Measurements from ENCODE around the gene ICAM1. TPM values are rescaled to one million over a fixed set of nuclear protein-coding genes. Genes with fewer than 3 reads are reported as not detected.

Gene ICAM1
- total RNA-seq, 1 experiment from 2014 or later: 4.6 TPM

DNA sequence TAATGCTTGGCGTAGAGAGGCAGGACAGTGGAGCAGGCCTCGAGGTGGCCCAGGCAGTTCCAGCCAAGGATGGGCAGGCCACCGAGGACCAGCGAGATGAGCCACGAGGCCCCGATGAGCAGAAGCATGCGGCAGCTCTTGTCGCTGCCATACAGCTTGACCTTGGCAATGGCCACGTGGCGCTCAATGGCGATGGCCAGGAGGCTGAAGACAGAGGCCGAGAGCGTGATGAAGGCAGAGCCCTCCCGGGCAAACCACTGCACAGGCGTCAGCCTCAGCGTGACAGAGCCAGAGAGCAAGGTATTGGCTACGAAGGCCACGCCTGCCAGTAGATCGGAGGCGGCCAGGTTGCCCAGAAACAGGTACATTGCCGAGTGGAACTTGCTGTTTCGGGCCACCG lies 46.6 kb upstream of the ICAM1 start:
- Mint-ChIP-seq H3K27ac (ENCODE audit: low read depth, unreplicated experiment) (no peak overlapping the region), H3K36me3 (ENCODE audit: insufficient read depth, unreplicated experiment) (no peaks in the 10 kb centered on the region), H3K4me3 (ENCODE audit: unreplicated experiment) (no peak overlapping the region), H3K9me3 (ENCODE audit: unreplicated experiment) (no peaks in the 10 kb centered on the region), H3K27me3 (ENCODE audit: insufficient read depth, unreplicated experiment) (no peaks in the 10 kb centered on the region), H3K4me1 (ENCODE audit: insufficient read depth, unreplicated experiment) (no peaks in the 10 kb centered on the region)
- intact Hi-C loops (cut with micrococcal nuclease): no loop called here
- no TSS peak for BruUV-seq (replicated peaks)
- TF ChIP-seq, protein P1, sequence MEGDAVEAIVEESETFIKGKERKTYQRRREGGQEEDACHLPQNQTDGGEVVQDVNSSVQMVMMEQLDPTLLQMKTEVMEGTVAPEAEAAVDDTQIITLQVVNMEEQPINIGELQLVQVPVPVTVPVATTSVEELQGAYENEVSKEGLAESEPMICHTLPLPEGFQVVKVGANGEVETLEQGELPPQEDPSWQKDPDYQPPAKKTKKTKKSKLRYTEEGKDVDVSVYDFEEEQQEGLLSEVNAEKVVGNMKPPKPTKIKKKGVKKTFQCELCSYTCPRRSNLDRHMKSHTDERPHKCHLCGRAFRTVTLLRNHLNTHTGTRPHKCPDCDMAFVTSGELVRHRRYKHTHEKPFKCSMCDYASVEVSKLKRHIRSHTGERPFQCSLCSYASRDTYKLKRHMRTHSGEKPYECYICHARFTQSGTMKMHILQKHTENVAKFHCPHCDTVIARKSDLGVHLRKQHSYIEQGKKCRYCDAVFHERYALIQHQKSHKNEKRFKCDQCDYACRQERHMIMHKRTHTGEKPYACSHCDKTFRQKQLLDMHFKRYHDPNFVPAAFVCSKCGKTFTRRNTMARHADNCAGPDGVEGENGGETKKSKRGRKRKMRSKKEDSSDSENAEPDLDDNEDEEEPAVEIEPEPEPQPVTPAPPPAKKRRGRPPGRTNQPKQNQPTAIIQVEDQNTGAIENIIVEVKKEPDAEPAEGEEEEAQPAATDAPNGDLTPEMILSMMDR (IDR thresholded peaks at IDR 0.05; ENCODE audit: unreplicated experiment): no peak
- ChIA-PET CTCF (no interaction called here), POLR2A (no interaction called here)
- DNase-seq (ENCODE audit: unreplicated experiment): no peak

DNA sequence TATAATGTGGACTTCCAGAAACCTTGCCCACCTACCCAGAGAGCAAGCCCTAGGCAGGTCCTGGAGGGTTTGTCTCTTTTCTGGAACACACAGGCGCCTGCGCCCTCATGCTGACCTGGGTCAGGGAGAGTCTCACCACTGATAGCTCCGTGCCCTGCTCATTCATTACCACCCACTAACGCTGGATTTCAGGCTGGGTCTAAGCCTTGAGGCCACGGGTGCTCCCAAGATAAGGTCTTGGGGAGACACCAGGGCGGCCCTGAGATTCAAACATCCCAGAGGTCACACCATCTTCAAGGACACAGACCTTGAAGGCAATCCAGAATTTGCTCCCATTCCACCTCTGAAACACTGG lies 44.9 kb upstream of the ICAM1 start:
- no peaks in the 10 kb centered on the region for H3K9me3 Mint-ChIP-seq (ENCODE audit: unreplicated experiment)
- CTCF ChIA-PET: interaction anchor here (0.6 to 1.2 kb wide), 3 partner anchors 16 to 303 kb away, joined by 3 to 6 read pairs (median 5); no protein-coding TSS in a partner anchor
- TF ChIP-seq, protein P1 (IDR thresholded peaks at IDR 0.05; ENCODE audit: unreplicated experiment): no peak
- intact Hi-C loops (cut with micrococcal nuclease): no loop called here
- H3K27me3 Mint-ChIP-seq (ENCODE audit: insufficient read depth, unreplicated experiment): no peaks in the 10 kb centered on the region
- H3K4me3 Mint-ChIP-seq (ENCODE audit: unreplicated experiment): no peak overlapping the region
- POLR2A ChIA-PET: no interaction called here
- H3K36me3 Mint-ChIP-seq (ENCODE audit: insufficient read depth, unreplicated experiment): no peaks in the 10 kb centered on the region
- DNase-seq (ENCODE audit: unreplicated experiment): no peak
- no peak overlapping the region for H3K27ac Mint-ChIP-seq (ENCODE audit: low read depth, unreplicated experiment)
- no peaks in the 10 kb centered on the region for H3K4me1 Mint-ChIP-seq (ENCODE audit: insufficient read depth, unreplicated experiment)
- BruUV-seq (replicated peaks): no TSS peak

DNA sequence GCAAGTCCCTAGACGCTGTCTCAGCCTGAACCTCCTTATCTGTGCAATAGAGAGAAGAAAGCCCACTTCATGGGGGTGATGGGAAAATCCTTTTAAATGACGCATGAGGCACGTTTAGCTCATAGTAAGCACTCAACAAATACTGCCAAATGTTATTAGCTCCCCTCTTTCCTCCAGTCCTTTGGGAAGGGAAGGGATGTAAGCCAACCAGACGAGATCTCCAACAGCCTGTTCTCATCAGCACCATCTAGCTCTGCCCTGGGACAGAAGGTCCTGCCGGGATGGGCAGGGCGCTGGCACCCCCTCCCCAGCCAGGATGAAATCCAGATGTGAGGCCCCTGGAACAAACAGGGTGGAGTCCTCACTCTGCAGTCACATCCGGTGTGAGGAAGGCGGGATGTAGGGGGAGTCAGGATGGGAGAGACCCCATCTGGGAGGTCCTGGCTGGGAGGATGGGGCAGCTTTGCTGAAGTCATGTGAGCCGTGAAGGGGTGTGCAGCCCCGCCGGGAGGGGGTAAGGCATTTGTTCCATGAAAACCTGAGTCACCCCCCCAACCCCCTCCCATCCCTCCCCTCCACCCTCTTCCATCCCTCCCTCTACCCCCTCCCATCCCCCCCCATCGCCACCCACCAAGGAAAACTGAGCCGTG lies 44.4 kb upstream of the ICAM1 start:
- no peaks in the 10 kb centered on the region for H3K4me1 Mint-ChIP-seq (ENCODE audit: insufficient read depth, unreplicated experiment)
- intact Hi-C loops (cut with micrococcal nuclease): no loop called here
- DNase-seq (ENCODE audit: unreplicated experiment): no peak
- no peaks in the 10 kb centered on the region for H3K9me3 Mint-ChIP-seq (ENCODE audit: unreplicated experiment)
- CTCF ChIA-PET: interaction anchor here (0.6 to 1.2 kb wide), 4 partner anchors 16 to 303 kb away, joined by 3 to 6 read pairs (median 4); no protein-coding TSS in a partner anchor
- H3K27me3 Mint-ChIP-seq (ENCODE audit: insufficient read depth, unreplicated experiment): no peaks in the 10 kb centered on the region
- no peak overlapping the region for H3K27ac Mint-ChIP-seq (ENCODE audit: low read depth, unreplicated experiment)
- peaks cover 2% of the 10 kb centered on the region for H3K36me3 Mint-ChIP-seq (ENCODE audit: insufficient read depth, unreplicated experiment)
- TF ChIP-seq, protein P1 (IDR thresholded peaks at IDR 0.05; ENCODE audit: unreplicated experiment): no peak
- POLR2A ChIA-PET: no interaction called here
- BruUV-seq (replicated peaks): no TSS peak
- H3K4me3 Mint-ChIP-seq (ENCODE audit: unreplicated experiment): no peak overlapping the region

DNA sequence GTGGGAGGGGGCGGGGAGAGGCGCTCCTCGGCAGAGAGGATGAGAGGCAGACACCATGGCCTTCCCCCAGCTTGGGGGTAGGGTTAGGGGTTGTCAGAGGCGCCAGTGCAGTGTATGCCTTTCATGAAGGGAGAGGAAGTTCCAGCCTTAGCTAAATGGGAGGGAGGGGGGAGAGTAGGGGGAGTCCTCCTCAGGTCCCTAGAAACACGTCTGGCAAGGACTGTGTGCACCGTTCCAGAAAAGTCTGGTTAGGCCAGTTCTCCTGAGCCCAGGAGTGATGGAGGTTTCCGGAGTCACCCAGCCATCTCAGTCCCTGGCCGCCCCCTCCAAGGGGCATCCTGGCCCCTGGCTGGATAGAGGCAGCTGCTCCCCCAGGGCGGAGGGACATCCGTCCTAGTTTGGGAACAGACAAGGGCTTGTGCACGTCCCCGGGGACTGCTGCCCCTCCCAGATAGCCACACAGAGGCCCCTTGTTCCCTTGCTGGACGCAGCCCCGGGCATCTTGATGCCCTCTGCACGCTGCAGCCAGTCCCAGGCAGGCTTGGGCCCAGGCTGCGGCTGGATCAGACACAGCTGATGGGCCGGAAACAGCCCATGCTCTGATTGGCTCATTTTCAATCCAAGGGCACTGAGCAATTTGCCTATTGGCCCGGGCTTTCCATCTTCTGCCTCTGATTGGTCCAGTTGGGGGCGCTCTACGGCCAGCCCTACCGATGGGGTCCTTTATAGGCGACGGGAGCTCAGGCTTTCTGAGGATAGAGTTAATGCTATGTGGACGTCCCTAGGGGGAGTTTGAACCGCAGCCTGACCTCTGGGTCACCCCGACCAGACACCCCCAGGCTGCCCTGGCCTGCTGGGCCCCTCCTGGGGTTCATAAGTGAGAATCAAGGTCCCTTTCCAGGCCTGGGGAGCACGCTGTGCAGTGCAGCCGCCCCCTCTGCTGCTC lies 43.6 kb upstream of the ICAM1 start:
- Mint-ChIP-seq H3K27ac (ENCODE audit: low read depth, unreplicated experiment) (no peak overlapping the region), H3K27me3 (ENCODE audit: insufficient read depth, unreplicated experiment) (no peaks in the 10 kb centered on the region), H3K4me1 (ENCODE audit: insufficient read depth, unreplicated experiment) (no peaks in the 10 kb centered on the region), H3K4me3 (ENCODE audit: unreplicated experiment) (no peak overlapping the region), H3K9me3 (ENCODE audit: unreplicated experiment) (no peaks in the 10 kb centered on the region), H3K36me3 (ENCODE audit: insufficient read depth, unreplicated experiment) (peaks cover 6% of the 10 kb centered on the region)
- TF ChIP-seq, protein P1 (IDR thresholded peaks at IDR 0.05; ENCODE audit: unreplicated experiment): no peak
- DNase-seq (ENCODE audit: unreplicated experiment): no peak
- ChIA-PET POLR2A (interaction anchor here (0.6 kb wide), 1 partner anchor 16 kb away, joined by 3 read pairs; no protein-coding TSS in a partner anchor), CTCF (interaction anchor here (0.6 to 1.8 kb wide), 6 partner anchors 17 to 162 kb away, joined by 3 to 10 read pairs (median 4); no protein-coding TSS in a partner anchor)
- intact Hi-C loops (cut with micrococcal nuclease): no loop called here
- BruUV-seq (replicated peaks): no TSS peak
